HG03097 (cell line): ENCODE data around the gene PTCHD1.

ENCODE experiments used
- ATAC-seq: cut with Tn5 transposase; IDR thresholded peaks from one replicate; pipeline ENCODE4 v1.9.1; 2021; ENCODE audit not compliant: unreplicated experiment, low FRiP score

Gene PTCHD1

DNA sequence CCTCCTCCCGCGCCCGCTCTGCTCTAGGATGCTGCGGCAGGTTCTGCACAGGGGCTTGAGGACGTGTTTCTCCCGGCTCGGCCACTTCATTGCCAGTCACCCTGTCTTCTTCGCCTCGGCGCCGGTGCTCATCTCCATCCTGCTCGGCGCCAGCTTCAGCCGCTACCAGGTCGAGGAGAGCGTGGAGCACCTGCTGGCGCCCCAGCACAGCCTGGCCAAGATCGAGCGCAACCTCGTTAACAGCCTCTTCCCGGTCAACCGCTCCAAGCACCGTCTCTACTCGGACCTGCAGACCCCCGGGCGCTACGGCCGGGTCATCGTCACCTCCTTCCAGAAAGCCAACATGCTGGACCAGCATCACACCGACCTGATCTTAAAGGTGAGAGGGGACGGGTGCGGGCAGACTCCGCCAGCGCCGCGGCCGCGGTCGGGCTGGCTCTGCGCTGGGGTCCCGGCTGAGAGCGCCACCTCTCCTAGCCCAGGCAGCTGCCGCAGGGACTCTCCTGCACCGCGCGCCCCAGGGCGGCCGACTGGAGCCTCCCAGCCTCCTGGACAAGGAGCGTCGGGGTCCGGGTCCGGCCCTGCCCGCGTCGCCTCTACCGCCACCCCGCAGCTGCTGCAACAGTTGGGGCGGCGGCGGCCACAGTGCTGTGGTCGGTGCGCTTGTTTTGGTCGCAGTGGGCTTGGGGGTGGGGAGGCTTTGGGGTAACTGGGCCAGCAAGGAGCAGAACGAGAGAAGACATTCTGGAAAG, at the start of gene PTCHD1:
PTCHD1 (plus strand) TSS at position 2 of the 752 bp plus-strand sequence; CDS start at position 29, 27 bp downstream.
- ATAC-seq, result no peak

GRCh38 chrX:23286731-23287130, 47.9 kb upstream of the PTCHD1 start:
- ATAC-seq, result no peak

DNA sequence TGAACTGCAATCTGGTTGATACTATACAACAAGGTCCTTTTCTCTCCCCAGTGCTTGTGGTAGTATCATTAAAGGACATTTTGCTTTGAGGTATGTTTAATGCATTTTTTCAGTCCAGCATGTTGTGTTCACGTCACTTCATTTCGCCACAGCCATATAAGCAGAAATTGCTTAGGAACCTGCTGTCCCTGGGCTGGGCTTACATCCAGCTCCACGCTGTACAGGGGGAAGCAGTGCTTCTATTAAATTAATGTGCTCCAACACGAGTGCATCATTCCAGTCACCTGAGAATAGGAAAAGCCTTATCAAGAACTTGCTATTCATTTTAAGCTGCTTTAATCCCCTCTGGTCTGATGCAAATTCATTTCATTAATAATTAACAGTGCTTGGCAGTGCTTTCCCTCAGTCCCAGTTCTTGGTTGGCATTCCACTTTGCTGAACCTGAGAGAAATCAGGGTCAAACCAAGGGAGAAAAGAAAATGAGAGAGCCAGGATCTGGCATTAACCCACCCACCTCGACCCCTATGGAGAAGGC, 47.4 kb upstream of the PTCHD1 start:
- no peak for ATAC-seq

GRCh38 chrX:23292354-23292987, 42.2 kb upstream of the PTCHD1 start:
- ATAC-seq, result no peak

DNA sequence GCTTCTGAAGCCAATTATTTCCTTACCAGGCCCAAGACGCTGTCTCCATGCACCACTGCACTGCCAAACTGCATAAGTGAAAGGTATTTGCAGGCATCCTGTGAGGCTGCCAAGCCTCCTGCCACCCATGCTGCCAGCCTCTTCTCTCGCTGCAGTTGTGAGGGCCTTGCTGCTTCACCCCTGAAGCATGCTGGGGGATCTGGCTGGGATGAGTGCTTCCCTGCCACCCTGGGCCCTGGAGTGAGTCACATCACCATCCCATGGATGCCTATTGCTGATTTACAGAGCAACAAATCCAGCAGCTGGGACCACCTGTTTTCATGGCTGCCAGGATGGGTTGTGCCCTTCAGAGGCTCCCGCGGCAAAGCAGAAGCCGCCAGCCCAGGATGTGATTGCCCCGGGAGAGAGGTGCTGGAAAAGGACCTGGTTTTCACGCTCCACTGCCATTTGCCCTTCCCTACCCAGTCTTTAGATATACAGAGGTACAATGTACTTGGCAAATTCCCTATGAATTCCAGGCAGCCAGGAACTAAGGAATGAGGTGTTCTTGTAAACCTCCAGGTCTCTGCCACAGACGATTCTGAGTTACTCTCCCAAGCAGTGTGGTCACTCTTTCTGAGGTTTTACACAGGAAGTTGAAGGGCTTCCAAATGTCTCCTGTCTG, 41.5 kb upstream of the PTCHD1 start:
- ATAC-seq, result no peak

DNA sequence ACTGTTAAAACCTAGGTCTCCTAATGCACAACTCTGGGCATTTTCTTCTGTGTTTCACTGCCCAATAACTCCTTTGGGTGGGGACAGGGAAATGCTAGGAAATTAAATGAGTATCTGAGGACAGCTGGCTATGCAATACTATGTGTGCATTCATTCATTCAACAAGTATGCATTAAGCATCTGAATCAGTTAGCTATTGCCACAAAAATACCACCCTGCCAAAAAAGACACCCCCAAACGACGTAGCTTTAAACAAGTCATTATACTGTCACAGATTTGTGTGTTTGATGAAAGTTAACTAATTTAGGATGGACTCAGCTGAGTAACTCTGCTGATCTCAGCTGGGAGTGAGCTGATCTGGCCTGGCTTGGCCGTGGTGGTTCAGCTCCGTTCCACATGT, 29.8 kb upstream of the PTCHD1 start:
- no peak for ATAC-seq

GRCh38 chrX:23311731-23312130, 22.9 kb upstream of the PTCHD1 start:
- ATAC-seq, result no peak

DNA sequence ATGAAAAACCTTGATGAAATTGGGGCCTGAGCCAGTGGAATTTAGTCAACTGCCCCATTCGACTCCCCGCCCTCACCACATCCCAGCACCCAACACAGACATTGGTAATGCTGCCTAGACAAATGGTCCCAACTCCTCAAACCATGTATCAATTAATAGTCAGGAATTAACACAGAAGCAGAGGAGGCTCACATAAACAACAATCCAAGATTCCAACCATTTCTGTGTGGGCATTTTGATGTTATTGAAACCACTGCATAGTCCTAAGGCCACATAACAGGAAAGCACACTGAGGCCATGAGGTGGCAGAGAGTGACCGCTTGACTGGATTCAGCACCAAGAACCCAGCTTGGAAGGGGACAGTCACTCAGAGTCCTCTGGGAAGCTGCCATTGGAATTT, 22.5 kb upstream of the PTCHD1 start:
- no peak for ATAC-seq

- ATAC-seq, result peak; percentile 82
Measured at GRCh38 chrX:23317799-23318724, 16.6 kb upstream of the PTCHD1 start.

DNA sequence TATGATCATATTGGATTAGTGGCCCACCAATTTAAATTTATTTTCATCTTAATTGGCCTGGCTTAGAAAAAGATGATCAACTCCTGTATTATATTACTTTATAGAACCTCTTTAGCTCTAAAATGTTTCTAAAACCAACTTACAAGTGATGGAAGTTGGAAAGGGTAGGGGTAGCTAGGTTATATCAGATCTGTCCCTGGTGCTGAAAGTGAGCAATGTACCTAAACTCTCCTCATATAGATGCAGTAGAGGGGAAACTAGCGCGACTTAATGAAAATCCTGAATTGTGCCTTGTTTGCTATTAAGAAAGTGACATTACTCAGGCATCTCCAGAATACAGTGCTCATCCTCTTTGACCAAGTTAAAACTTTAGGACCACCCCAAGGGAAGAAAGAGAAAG, 7.5 kb upstream of the PTCHD1 start:
- ATAC-seq, result no peak

DNA sequence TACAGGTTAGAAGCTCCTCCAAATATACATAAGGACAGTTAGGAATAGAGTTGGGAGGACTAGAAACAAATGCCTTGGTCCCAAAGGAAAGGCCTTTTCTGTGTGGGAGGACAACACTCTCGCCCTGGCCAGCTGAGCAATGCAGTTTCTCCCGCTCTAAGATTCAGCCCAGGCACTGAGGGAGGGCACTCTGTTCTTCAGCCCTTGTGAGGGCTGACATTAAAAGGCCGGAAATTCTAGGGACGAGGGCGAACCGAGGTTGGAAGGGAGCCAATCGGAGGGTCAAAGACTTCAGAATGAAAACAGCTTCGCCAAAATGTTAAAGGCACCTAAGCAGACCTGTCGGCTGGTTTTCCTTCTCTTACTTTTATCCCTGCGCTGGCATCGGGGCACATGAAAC, 2.9 kb upstream of the PTCHD1 start:
- no peak for ATAC-seq

GRCh38 chrX:23332101-23332887, 2.4 kb upstream of the PTCHD1 start:
- ATAC-seq, result no peak

- no peak for ATAC-seq
Measured at GRCh38 chrX:23332888-23333821, 1.5 kb upstream of the PTCHD1 start.

DNA sequence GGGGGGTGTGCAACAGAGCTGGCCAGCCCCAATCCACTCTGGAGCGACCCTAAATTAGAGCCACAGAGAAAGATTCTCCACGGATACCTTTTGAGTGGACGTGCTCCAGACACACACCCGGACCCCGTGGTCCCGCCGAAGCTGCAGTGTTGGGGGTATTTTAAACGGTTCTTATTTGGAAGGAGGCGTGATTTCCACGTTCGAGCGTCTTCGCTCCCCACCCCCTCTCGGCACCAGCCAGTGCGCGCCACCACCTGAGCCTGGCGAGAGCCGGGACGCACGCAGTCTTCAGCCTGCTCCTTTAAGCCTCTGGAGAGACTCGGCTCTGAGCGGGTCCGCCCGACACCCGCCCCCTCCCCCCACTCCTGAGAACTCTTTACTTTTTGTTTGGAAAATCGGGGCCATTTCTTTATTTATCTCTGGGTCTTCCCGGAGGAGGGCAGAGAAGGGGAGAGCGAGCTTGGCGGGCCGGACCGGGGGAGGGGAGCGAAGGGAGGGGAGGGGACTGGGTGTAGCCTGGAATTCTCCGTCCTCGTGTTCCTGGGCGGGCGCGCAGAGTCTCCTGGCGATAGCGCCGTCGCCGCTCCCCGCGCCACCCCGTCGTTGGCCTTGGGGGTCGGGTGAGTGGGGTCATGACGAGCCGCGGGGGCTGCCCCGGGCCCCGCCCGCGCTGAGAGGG, 668 bp upstream of the PTCHD1 start:
- no peak for ATAC-seq

DNA sequence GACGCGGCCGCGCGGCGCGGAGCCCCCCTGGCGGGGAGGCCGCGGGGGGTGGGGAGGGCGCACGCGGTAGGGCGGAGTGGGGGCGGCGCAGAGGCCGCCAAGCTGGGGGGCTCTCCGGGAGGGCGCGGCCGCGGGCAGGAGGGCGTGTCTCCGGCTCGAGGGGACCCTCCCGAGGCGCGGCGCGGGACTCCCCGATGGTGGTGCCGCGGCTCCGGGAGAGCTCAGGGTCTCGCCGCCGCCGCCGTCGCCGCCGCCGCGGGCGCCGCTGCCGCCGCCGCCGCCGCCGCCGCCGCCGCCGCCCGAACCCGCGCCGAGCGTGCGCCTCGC, 165 bp upstream of the PTCHD1 start:
- no peak for ATAC-seq

- ATAC-seq, result no peak
Measured at GRCh38 chrX:23338334-23338733, 3.7 kb downstream of the PTCHD1 start.

- ATAC-seq, result no peak
Measured at GRCh38 chrX:23341452-23341851, 6.8 kb downstream of the PTCHD1 start.

DNA sequence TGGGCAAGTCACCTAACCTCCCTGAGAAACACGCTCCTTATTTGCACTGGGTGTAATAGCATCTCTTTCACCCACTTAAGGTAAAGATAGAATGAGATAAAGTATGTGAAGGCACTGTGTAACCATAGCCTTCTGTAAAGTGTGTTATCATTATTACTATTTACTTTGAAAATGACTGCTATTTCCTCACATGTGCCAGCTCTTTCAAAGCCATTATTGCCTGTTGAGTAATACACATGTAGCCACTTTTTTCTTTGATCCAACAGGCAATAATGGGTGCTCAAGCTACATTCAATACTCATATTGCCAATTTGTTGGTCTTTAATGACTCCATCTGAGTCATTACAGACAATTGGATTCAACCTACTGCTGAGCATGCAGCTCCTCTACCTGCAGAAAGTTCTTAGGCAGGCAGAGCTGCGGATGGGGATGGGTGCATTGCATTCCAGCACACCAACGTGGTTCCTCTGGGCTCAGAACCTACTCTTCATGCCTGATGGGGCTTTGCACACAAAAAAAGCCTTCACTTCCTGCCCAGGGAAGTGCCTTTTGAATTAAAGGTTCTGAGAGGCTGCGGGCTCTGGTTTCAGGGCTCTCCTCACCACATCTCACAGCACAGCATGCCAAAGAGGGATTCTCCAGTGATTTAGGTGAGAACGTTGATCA, 9.7 kb downstream of the PTCHD1 start:
- ATAC-seq, result no peak
